ENCODE measurements around the gene THPO.
"Not testable (repeated sequence)": the region's sequence is repeated elsewhere in the genome, so short reads cannot be mapped to it uniquely, and the experiment has no call there.

The THPO gene

DNA sequence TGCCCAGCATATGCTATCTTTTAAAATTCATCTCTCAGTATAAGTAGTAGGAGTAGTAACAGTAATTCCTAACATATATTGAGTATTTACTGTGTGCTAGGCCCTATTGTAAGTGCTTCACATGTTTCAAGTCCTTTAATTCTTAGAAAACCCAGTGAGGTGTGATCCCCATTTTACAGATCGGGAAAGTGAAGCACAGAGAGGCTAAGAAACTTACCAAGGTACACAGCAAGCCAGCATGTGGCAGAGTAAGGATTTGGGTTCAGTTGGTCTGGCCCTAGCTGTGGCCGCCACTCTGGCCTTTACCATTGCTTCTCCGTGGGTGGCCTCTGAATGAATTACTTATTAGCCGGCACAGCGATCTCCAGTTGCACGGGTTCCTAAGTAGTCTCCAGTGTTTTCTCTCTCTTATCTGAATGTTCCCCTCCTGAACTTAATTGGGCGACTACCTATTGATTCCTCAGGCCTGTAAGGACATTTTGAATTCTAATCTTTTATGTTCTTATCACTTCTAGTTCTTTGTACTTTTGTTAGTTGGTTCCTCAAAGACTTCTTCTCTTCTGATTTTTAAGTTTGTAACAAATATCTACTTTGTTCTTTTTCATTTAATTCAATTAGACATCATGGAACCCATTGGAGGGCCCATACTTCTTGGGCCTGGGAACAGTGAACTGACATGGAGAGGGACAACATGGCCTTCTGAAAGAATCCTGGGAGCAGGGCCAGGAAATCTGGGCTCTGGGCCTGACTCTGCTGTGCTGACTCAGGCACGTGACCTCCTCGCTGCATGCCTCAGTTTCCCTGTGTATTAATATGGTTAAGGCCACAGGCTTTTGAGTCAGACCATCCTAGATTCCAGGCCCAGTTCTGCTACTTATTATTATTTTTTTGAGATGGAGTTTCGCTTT, 28.2 kb downstream of the THPO start:
- DNase-seq (ENCODE audit: low read depth), result no peak

DNA sequence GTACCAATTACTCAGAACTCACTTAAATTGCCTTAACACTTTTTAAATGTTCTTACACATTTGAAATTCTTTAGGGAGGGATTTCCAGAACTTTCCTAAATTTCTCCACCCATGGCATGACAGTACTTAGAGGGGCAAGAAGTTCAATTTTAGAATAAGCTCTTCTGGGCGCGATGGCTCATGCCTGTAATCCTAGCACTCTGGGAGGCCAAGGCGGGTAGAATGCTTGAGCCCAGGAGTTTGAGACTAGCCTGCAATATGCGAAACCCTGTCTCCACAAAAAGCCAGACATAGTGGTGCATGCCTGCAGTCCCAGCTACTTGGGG, 30.0 kb downstream of the THPO start:
- no peak for DNase-seq (ENCODE audit: low read depth)

DNA sequence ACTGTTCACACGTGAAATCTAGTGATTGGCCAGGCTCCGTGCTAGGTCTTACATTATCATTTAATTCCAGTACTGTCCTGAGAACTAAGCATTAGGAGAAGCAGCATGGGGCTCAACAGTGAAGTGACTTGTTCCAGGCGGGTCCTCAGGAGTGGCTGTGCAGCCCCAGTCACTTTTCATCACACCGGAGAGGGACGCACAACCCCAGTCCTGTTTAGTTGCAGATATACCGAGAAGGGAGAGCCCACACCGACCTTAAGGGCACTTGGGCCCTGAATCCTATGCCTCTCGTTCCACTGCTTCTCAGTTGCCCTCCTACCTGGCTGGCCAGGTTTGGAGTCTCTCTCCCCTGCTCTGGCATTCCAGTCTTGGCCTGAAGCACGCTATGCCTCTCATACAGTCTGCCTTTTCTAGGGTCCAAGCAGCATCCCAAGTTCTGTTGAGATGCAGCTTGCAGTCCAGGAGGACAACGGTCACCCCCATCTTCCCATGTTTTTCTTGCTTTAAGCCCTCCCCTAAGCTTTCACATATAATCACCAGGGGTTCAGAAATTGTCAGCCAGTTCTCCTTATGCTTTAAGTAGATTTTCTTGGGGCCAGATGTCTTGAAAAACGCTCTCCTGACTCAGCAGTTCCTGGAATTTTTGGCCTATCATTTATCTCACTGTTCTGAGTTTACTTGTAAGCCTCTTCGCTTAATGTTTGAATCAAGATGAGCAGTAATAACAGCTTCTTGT, 30.5 kb downstream of the THPO start:
- DNase-seq (ENCODE audit: low read depth), result no peak

DNA sequence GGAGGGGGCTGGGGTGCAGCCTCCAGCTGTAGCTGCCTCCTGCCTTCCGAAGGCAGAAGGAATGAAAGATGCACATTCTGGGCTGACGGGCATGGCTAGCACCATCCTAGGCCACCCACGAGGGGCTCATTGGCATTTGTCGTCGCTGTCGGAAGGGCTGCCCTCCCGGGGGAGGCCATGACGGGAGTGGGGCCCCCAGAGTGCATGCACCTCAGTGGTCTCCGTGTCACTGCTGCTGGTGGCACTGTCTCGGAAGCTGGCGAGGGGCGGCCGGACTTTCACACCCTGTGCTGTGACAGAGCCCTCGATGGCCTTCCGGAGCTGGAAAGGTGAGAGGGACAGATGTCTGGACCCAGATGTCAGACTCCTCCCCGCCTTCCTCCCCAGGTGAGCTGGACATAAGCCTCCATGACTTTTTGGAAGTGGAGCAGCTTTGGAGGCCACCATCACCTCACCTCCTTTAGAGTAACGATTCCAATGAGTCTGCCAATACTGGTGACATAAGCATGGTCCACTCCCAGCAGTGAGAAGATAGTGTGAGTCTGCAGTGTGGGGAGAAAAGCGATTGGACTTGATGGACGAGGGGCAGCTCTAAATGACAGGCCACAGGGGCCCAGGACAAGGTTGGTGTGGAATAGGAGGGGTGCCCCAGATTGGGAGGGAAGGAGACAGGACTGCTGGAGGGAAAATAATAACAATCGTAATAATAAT, 31.4 kb downstream of the THPO start:
- no peak for DNase-seq (ENCODE audit: low read depth)

DNA sequence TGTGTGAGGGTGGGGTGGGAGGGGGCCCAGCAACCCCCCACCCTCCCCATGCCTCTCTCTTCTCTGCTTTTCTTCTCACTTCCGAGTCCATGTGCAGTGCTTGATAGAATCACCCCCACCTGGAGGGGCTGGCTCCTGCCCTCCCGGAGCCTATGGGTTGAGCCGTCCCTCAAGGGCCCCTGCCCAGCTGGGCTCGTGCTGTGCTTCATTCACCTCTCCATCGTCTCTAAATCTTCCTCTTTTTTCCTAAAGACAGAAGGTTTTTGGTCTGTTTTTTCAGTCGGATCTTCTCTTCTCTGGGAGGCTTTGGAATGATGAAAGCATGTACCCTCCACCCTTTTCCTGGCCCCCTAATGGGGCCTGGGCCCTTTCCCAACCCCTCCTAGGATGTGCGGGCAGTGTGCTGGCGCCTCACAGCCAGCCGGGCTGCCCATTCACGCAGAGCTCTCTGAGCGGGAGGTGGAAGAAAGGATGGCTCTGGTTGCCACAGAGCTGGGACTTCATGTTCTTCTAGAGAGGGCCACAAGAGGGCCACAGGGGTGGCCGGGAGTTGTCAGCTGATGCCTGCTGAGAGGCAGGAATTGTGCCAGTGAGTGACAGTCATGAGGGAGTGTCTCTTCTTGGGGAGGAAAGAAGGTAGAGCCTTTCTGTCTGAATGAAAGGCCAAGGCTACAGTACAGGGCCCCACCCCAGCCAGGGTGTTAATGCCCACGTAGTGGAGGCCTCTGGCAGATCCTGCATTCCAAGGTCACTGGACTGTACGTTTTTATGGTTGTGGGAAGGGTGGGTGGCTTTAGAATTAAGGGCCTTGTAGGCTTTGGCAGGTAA, 32.5 kb downstream of the THPO start:
- DNase-seq (ENCODE audit: low read depth), result no peak

DNA sequence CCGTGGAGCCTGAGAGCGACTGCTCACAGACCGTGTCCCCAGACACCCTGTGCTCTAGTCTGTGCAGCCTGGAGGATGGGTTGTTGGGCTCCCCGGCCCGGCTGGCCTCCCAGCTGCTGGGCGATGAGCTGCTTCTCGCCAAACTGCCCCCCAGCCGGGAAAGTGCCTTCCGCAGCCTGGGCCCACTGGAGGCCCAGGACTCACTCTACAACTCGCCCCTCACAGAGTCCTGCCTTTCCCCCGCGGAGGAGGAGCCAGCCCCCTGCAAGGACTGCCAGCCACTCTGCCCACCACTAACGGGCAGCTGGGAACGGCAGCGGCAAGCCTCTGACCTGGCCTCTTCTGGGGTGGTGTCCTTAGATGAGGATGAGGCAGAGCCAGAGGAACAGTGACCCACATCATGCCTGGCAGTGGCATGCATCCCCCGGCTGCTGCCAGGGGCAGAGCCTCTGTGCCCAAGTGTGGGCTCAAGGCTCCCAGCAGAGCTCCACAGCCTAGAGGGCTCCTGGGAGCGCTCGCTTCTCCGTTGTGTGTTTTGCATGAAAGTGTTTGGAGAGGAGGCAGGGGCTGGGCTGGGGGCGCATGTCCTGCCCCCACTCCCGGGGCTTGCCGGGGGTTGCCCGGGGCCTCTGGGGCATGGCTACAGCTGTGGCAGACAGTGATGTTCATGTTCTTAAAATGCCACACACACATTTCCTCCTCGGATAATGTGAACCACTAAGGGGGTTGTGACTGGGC, 33.3 kb downstream of the THPO start:
- DNase-seq (ENCODE audit: low read depth), result no peak

DNA sequence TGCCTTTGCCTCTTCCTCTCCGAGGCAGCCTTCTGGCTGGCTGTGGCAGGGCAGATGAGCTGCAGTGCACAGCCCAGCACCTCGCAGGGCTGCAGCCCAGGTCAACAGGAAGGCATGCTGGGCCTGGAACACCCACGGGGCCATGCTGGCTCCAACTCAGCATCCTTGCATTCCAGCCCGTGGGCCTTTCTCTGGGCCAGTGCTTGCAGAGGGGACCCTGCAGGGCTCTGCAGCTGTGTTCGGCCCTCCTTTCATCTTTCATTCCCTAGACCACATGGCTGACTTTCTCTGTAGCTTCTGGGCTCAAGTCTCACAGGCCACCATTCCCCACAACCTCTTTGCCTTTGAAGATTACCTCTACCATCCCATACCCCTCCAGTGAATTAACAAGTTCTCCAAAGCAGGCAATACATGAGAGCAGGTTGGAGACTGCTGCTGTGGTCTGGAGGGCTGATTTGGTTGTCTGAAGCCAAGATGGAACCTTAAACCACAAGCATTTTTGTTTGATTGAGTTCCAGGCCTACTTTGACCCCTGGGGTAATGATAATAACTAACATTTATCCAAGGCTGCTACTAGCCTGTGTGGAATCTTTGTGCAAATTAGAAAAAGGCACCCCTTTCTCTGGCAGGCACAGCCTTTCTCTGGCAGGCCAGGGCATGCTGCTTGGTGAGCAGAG, 34.7 kb downstream of the THPO start:
- DNase-seq (ENCODE audit: low read depth), result no peak

DNA sequence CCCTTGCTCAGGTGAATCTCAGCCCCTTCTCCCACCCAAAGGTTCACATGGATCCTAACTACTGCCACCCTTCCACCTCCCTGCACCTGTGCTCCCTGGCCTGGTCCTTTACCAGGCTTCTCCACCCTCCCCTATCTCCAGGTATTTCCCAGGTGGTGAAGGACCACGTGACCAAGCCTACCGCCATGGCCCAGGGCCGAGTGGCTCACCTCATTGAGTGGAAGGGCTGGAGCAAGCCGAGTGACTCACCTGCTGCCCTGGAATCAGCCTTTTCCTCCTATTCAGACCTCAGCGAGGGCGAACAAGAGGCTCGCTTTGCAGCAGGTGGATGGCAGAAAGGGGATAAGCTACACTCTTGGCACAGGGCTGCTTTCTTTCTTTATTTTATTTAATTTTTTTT, 36.1 kb downstream of the THPO start:
- DNase-seq (ENCODE audit: low read depth), result no peak

DNA sequence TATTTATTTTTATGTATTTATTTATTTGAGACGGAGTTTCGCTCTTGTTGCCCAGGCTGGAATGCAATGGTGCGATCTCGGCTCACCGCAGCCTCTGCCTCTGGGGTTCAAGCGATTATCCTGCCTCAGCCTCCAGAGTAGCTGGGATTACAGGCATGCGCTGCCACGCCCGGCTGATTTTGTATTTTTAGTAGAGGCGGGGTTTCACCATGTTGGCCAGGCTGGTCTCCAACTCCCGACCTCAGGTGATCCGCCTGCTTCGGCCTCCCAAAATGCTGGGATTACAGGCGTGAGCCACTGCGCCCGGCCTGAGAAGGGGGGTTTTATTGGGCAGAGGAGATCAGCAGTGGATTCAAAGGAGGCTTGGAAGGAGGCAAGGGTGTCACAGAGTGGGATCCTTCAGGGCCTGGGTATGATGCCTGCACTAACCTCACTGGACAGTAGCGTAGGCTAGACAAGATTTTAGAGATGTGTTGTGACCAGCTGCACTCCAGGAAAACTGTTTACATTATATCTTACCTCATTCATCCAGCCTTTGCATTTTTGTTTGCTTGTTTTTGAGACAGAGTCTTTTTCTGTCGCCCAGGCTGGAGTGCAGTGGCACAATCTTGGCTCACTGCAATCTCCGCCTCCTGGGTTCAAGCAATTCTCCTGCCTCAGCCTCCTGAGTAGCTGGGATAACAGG, 38.4 kb downstream of the THPO start:
- DNase-seq (ENCODE audit: low read depth), result not testable (repeated sequence)

DNA sequence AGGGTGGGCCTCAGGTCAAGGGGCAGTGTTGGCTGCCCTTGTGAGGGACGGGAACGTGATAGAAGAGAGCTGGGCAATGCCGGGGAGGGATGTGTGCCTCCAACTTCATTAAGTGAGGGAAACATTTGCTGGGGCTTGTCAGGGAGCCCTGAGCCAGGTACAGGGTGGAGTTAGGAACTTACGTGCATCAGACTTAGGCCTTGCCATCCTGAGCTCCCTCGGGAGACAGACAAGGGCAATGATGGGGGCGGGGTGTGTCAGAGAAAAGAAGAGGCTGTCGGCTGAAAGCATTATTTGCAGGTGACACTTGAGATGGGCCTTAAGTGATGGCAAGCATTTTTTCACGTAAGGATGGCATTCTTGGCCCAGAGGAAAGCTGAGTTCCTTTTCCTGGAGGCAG, 39.0 kb downstream of the THPO start:
- DNase-seq (ENCODE audit: low read depth), result no peak

DNA sequence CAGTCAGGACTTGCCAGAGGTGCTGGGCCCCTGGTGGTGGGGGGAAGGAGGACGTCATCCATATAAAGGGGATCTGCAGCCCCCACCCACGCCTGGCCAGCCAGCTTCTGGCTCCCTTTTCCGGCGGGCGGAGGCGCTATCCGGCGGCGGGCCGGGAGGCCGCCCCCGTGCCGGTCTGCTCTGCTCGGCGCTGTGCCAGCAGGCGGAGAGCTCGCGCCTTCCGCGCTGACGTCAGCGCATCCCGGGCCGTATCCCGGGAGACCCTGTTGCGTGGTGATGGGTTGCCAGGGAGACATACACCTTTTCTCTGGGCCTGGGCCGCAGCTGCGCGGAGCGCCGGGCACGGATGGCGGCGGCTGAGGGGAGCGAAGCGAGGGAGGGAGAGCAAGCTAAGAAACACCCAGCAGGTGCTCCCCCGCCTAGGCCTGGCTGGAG, 39.5 kb downstream of the THPO start:
- no peak for DNase-seq (ENCODE audit: low read depth)

DNA sequence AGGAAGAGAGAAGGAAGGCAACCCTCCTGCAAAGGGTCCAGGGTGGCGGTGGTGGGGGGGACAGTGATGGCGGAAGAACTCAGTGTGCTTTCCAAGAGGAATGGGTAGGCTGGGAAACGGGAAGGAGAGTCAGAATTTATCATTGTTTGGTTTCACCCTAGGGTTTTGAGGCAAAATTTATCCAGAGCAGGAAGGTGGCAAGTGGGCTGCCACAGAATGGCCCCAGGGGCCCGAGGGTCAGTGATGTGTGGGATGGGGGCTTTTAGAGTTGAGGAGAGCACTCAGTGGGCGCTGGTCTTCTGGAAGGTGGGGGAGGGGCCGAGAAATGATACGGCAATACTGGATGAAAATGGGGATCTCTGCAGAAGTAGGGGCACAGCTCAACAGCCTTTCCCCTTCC, 40.0 kb downstream of the THPO start:
- DNase-seq (ENCODE audit: low read depth), result no peak

DNA sequence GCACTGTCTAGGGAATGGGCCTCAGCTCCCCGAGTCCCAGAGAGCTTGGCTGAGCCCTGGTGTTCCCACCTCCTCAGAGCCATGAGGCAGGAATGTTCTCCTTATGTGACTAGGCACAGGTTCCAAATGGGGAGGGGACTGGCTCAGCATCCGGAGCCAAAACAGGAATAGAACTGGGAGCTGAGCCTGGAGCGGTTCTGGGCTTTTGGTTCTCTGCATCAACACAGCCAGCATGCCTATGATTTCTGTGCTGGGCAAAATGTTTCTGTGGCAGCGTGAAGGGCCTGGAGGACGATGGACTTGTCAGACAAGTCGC, 40.6 kb downstream of the THPO start, which contains the start of gene FAM131A:
Gene FAM131A (plus strand): TSS at position 202 of the 316 bp plus-strand sequence. CDS start 31 bp downstream, at position 233.
- no peak for DNase-seq (ENCODE audit: low read depth)

DNA sequence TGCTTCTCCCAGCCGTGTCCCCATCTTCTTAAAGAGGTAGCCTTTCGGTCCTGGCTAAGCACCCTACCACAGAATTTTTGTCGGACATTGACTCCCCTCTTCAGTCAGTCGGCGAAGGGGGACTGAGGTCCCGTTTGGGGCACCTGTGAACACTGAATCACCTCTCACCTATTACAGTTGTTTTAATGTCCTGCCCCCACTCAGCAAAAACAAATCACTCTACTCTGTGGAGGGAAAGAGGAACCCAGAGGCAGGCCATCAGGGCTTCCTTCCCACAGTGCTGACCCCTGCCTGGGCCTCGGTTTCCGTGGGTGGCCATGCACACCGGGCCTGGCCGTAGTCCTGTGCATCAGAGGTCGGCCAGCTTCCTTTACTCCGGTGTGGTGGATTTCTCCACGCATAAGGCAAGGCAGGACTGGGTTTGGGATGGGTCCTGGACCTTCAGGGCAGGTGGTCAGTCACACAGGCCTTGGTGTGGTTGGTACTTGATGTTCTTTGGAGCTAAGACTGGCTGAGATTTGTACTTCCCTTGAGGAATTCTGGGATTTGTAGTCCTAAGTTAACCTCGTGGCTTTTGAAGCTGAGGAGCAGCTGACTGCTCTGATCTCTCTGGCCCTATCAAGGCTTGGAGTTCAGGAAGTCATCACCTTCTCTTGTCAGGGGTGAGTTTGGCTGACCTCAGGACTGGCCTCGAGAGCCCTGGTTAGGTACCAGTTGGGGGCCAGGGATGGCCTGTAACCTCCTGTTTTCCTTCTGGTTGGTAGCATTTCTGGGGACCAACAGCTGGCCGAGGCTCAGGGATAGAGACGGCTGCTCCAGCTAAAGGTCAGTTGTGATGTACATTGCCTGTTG, 41.2 kb downstream of the THPO start:
- no peak for DNase-seq (ENCODE audit: low read depth)

DNA sequence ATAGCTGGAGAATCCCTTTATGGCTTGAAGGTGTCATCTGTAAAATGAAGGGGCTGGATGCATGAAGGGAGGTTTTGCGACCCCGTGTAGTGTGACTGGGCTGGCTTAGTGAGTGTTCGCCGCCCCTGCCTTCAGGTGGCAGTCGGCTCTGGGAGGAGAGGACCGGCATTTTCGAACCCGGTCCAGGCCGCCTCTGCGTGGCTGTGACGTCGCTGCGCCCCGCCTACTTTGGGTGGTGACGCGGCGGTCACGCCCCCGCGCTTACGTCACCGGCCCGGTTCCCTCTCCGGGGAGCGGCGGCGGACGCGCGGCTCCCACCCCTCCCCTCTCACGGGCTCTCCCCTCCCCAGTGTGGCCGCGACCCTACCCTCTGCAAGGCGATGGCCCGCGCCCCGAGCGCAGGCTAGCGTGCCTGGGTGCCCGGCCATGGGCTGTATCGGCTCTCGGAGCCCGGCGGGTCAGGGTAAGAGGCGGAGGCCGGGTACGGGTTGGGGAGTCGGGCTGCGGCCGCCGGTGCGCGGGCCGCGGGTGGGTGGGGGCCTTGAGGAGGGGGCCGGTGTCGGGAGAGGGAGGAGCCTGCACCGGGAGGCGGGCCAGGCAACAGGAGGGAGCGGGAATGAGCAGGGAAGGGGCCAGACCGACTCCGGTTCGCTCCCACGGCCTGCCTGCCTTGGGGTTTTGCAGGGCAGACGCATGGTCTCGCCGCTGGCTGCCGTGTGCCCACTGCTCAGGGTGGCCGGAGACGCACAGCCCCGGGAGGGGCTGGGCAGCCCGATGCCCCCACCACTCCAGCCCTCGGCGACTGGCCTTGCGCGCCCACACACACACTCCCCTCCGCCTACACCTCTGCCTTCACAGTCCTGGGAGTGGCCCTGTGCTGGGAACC, 42.1 kb downstream of the THPO start:
- DNase-seq (ENCODE audit: low read depth), result peak; percentile 77

DNA sequence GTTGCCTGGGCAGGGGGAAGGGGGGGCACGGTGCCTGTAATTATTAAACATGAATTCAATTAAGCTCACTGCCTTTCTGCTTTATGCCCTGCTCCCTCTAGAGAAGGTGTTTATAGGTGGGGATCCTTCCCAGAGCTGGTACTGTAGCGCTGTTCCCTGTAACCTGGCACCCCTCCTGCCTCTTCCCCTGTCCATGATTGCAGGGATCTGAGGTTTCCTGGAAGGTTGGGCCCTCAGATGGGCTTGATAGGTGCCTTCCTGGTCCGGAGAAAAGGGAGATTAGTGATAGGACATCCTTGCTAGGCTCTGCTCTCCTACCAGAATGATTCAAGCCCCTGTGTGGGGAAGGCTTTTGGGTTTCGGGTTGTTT, 42.7 kb downstream of the THPO start:
- DNase-seq (ENCODE audit: low read depth), result no peak

DNA sequence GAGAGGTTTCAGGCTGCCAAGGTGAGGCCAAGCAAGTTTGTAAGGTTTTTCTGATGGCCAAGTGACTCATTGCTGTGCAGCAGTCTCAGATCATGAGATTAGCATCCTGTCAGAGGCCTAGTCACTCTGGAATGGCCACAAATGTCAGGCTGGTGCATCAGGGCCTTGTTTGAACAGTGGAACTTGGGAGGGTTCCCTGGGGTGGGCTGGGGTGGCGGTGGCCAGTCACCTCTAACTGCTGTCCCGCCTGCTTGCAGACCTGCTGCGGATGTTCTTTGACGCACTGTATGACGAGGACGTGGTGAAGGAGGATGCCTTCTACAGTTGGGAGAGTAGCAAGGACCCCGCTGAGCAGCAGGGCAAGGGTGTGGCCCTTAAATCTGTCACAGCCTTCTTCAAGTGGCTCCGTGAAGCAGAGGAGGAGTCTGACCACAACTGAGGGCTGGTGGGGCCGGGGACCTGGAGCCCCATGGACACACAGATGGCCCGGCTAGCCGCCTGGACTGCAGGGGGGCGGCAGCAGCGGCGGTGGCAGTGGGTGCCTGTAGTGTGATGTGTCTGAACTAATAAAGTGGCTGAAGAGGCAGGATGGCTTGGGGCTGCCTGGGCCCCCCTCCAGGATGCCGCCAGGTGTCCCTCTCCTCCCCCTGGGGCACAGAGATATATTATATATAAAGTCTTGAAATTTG, 43.4 kb downstream of the THPO start:
- peak; percentile 21 for DNase-seq (ENCODE audit: low read depth)

DNA sequence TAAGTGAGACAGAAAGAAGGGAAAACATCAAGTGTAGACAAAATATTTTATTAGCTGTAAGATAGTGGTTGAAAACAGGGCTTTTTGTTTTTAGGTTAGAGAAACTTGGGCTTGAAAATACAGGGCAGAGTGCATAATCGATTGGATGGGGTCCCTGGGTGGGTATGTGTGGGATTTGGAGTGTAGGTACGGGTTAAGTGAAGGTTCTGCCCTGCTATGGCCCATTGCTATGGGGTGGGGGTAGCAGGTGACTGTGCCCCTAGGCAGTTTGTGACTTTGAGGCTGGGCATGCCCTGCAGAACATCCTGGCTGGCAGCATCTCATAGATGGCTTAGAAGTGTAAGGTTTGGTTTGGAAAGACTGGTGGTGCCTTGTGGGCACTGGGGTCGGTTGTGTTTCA, 44.3 kb downstream of the THPO start:
- no peak for DNase-seq (ENCODE audit: low read depth)
